AG04449 (cell line): ENCODE data around the gene DACT1.
A peak's percentile ranks its signal among the peaks of the same experiment; 100 is the strongest.

Source experiments
- CTCF ChIA-PET: fragments of 350-600 bp; formaldehyde crosslinking; extraction: SDS; loops from one replicate; lab custom pipeline; 2021; ENCODE audit warnings: antibody characterized with exemption; lab: Yijun Ruan, JAX
- POLR2A ChIA-PET: fragments of 400-600, 350-600 bp; formaldehyde crosslinking; extraction: SDS; loops from one replicate; lab custom pipeline; 2020; ENCODE audit warnings: antibody characterized with exemption, inconsistent platforms; lab: Yijun Ruan, JAX
- DNase-seq: peaks from one replicate; pipeline ENCODE4 v3.0.0-alpha.2; 2010; ENCODE audit warnings: low read depth, low spot score
- H3K4me3 ChIP-seq: 2 replicates; pipeline ENCODE4 v1.5.1; 2011; ENCODE audit warnings: low read depth, mild to moderate bottlenecking, control low read depth, low read length
- CTCF ChIP-seq: IDR thresholded peaks from one replicate; pipeline ENCODE4 v1.5.1; 2011; ENCODE audit warnings: mild to moderate bottlenecking, moderate library complexity, low read length, control low read depth, inconsistent platforms; ENCODE audit not compliant: insufficient read depth; ENCODE audit errors: missing control alignments

Gene DACT1

GRCh38 chr14:58633831-58634230 lies 3.9 kb upstream of the DACT1 start:
- no peak overlapping the region for H3K4me3 ChIP-seq
- POLR2A ChIA-PET: no interaction called here
- no peak for TF ChIP-seq CTCF
- CTCF ChIA-PET: interaction anchor here (1.5 to 10.9 kb wide), 2 partner anchors 132 to 238 kb away, joined by 3 to 148 read pairs; partner anchors contain the start of gene TOMM20L
- no peak for DNase-seq

GRCh38 chr14:58634406-58635090 lies 3.2 kb upstream of the DACT1 start:
- TF ChIP-seq CTCF: no peak
- H3K4me3 ChIP-seq: no peak overlapping the region
- ChIA-PET POLR2A (no interaction called here), CTCF (interaction anchor here (1.3 to 10.9 kb wide), 4 partner anchors 133 to 490 kb away, joined by 3 to 148 read pairs (median 10); partner anchors contain the start of gene TOMM20L)
- DNase-seq: no peak

DNA sequence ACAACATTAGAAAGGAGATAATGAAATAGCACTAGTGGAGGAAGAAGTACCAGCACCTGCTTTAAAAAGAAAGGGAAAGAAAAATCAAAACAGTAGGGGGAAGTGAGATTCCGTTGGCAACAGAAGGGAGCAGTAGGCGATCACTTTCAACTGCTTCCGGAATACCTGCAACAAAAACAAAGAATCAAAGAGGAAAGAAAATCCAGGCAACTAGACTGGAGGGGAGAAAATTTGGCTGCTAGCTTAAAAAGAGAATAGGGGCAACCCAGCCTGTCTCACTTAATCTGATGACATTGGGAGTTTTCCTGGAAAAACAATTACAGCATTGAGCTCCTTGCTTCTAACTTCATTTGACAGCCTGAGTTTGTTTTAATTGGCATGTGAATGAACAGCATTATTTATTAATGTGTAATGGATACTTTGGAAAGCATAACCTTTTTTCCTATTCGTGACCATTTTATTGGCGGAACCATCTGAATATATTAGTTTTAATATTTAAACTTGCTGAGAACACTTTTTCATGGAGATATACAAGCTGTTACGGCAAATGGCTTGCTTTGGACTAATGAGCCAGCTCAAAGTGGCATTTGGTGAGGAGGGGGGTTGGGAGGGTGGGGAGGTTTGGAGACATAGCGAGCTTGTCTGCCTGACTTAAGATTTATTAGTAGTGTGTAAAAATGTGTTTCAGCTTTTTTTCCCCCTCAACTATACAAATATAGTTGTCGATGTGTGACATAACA lies 2.5 kb upstream of the DACT1 start:
- H3K4me3 ChIP-seq: no peak overlapping the region
- TF ChIP-seq CTCF: no peak
- ChIA-PET POLR2A (interaction anchor here (1.3 kb wide), 1 partner anchor 208 kb away, joined by 3 read pairs; the partner anchor contains the start of genes KIAA0586 and TIMM9), CTCF (interaction anchor here (1.3 to 10.9 kb wide), 7 partner anchors 11 to 489 kb away, joined by 3 to 148 read pairs (median 3); partner anchors contain the start of gene TOMM20L)
- DNase-seq: no peak

DNA sequence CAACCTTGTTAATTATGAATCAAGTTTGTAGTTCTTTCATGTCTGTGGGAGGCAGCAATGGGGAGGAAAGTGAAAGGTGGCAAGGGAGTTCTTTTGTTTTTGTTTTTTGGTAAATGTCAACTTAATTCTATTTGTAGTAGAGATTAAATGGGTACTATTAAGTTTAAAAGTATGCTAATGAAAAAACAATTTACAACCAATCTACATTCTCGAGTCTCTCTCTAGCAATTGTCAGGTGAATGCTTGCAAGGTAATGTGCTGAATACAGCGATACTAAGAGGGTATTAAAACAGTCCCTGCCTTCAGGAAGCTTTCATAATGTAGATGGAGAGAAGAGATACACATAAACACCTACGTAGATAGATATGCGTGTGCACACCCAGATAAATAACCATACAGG lies 1.6 kb upstream of the DACT1 start:
- no peak overlapping the region for H3K4me3 ChIP-seq
- DNase-seq: no peak
- ChIA-PET POLR2A (interaction anchor here (1.0 to 1.3 kb wide), 2 partner anchors 209 to 230 kb away, joined by 3 read pairs; partner anchors contain the start of genes KIAA0586 and TIMM9), CTCF (interaction anchor here (1.3 to 10.9 kb wide), 6 partner anchors 9 to 419 kb away, joined by 3 to 148 read pairs (median 6); no protein-coding TSS in a partner anchor)
- no peak for TF ChIP-seq CTCF

DNA sequence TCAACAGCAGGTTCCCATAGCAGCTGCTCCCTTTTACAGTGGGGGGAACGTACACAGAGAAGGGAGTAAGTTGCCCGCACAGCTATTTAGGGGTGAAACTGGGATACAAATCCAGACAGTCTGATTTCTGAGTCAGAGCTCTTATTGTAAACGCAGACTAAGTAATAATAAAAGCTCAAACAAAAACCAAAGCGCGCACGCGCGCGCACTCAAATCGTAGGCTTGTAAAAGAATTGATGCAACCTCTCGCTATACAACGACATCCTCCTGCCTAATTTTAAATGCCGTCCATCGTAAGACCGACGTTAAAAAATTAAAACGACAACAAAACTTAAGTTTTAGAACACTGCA lies 747 bp upstream of the DACT1 start:
- peak; percentile 87 for DNase-seq
- no peak for TF ChIP-seq CTCF
- ChIA-PET CTCF (interaction anchor here (0.6 to 10.9 kb wide), 13 partner anchors 10 to 486 kb away, joined by 3 to 148 read pairs (median 3); no protein-coding TSS in a partner anchor), POLR2A (interaction anchor here (0.7 to 2.1 kb wide), 11 partner anchors 9 to 391 kb away, joined by 3 to 18 read pairs (median 3); partner anchors contain the start of genes KIAA0586 and TIMM9)
- peak overlapping the region; percentile 85 for H3K4me3 ChIP-seq
